HG02763 (cell line): Measurements from ENCODE around the gene FAM110A.
"Not testable (repeated sequence)": the region's sequence is repeated elsewhere in the genome, so short reads cannot be mapped to it uniquely, and the experiment has no call there.

Source experiments
- ATAC-seq: cut with Tn5 transposase; IDR thresholded peaks from one replicate; pipeline ENCODE4 v1.9.1; 2021; ENCODE audit warnings: mild to moderate bottlenecking, moderate library complexity; ENCODE audit not compliant: unreplicated experiment

Gene FAM110A

DNA sequence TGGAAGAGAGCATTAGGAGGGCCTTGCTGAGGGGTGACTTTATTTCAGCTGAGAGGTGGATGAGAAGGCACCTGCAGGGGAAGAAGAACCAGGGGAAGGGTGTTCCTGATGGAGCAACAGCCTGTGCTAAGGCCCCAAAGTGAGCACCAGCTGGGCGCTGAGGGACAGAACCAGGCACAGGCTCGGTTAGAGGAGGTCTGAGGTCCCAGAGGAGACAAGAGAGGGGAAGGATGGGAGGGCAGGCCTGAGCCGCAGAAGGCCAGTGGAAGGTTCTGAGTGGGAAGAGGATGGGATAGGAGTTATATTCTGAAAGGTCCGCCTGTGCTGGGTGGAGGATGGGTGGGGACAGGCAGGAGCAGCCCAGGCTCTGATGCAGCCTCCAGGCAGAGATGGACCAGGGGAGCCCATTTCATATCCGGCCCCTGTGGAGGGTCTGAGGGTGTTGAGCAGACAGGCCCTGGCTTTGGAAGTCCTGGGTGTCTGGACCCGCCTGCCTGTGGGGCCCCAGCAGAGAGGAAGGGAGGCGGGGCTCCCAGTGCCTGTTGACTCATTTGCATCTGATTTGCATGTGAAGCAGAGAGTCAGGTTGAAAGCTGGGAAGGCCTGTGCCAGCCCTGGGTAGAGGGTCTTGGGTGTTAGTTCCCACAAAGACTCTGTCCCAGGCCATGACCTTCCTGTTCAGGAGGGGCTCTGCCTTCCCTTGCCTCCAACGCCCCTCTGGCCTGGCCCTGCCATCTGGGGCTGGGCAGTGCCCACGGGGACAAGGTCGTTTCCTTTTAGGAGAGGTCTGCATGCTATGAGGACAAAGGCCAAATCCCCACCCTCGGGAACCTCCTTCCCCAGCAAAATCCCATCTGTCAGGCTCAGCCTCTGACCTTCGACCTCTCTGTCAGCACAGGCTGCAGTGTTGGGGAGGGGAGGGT is 10.6 kb upstream of the FAM110A start:
- ATAC-seq: no peak

GRCh38 chr20:823574-823902 is 10.0 kb upstream of the FAM110A start:
- no peak for ATAC-seq

GRCh38 chr20:824490-824889 is 9.0 kb upstream of the FAM110A start:
- no peak for ATAC-seq

GRCh38 chr20:824916-825315 is 8.6 kb upstream of the FAM110A start:
- no peak for ATAC-seq

DNA sequence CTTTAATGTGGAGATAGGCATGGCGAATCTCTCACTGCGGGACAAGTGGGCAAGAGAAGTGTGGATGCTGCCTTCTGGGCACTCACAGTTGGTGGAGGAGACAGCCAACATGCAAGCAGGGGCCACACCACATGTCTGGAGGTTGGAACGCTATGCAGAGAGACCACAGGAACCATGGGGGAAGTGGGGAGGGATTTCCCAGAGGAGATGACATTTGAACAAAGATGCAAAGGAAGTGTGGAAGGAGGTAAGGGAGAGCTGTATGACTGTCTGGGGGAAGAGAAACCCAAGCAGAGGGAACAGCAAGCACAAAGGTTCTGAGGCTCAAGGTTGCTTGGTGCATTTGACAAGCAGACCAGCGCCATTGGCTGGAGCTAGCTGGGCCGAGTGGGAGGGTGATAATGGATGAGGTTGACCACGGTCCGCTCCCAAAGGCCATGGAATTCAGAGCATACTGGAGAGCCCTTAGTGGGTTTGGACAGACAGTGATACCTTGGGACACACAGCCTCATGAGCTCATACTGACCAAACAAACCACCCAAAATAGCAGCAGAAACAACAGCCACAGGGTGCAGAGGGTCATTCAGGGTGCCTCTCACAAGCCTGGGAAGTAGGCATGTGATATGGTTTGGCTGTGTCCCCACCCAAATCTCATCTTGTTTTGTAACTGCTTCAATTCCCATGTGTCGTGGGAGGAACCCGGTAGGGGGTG is 7.6 kb upstream of the FAM110A start:
- no peak for ATAC-seq

GRCh38 chr20:826695-827323 is 6.7 kb upstream of the FAM110A start:
- no peak for ATAC-seq

DNA sequence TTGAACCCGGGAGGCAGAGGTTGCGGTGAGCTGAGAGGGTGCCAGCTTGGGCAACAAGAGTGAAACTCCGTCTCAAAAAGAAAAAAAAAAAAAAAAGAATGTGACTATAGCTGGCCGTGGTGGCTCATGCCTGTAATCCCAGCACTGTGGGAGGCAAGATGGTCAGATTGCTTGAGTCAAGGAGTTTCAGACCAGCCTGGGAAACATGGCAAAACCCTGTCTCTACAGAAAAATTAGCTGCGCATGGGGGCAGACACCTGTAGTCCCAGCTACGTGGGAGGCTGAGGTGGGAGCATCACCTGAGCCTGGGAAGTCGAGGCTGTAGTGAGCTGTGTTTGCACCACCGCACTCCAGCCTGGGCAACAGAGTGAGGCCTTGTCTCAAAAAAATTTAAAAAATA is 5.5 kb upstream of the FAM110A start:
- ATAC-seq: not testable (repeated sequence)

DNA sequence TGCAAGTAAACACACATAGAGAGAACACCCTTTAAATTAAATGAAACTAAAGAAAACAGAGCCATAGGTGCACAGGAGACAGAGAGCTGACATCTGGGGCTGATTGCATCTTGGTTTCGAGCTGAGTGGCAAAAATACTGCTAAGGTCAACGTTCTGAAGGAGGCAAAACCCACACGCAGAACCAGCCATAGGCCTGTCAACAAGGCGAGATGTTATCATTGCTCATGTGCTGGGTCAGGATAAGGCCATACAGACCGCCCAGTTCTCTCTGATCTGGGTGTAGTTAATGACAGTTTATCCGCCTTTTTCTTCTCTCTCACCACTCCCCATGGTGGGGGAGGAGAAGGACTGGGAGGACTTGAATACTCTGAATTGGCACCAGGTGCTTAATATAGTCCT is 4.5 kb upstream of the FAM110A start:
- no peak for ATAC-seq

DNA sequence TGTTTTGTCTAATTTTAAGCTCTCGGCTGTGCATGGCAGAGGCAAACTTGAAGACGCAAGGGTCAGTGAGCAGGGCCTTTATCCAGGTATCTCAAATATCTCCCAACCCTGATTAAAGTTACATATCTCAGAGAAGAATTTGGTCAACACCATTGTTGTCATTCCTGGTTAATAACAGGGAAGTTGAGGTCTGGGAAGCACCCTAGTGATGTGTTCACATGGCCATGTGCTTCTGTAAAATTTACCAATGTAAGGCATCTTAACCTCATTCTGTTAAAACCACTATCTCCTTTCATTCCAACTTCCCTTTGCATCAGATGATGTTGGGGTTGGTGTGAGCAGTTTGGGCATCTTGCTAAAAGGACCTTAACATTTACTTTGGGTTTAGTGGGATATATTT is 4.0 kb upstream of the FAM110A start:
- ATAC-seq: no peak

DNA sequence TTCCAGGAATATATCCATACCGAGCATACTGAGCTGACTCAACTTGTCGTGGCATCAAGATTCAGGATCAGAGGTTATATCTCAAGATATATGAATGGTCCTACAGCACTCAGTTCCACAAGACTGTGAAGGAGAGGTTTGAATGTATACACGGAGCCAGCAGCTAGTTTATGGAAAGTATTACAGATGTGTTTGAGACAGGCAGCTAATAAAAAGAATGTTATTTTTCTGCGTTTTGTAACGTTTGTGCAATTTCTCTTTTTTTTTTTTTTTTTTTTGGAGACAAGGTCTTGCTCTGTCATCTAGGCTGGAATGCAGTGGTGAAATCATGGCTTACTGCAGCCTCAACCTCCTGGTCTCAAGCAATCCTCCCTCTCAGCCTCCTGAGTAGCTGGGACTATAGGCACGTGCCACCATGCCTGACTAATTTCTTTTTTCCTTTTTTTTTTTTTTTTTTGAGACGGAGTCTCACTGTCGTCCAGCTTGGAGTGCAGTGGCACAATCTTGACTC is 3.4 kb upstream of the FAM110A start:
- ATAC-seq: no peak

- no peak for ATAC-seq
Measured at GRCh38 chr20:831251-831650, 2.3 kb upstream of the FAM110A start.

GRCh38 chr20:831956-832355 is 1.6 kb upstream of the FAM110A start:
- ATAC-seq: no peak

- ATAC-seq: no peak
Measured at GRCh38 chr20:833121-833449, 430 bp upstream of the FAM110A start.

DNA sequence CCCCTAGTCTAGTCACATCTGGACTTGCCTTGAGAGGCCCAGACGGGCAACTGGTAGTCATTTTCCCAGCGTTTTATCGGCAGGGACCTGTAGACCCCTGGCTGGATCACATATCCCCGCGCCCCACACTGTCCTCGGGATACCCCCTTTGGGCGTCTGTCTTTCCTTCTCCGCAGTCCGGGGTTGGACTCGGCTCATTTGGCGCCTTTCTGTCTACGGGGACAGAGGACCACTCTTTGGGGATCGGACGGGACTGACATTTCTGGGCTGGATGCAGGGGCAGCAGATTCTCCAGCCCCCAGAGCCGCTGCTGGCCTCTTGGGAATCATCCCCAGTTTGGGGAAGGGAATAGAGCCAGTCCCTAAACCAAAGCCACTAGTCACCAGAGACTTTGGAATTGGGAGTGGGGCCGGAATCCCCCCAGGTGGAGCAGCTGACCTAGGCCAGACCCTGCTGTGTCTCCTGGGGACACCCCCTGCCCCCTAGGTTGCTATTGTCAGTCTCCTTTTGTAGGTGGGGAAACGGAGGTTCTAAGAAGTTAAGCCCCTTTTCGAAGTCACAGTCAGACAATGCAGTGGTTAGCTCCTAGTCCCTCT is 734 bp downstream of the FAM110A start:
- ATAC-seq: no peak

DNA sequence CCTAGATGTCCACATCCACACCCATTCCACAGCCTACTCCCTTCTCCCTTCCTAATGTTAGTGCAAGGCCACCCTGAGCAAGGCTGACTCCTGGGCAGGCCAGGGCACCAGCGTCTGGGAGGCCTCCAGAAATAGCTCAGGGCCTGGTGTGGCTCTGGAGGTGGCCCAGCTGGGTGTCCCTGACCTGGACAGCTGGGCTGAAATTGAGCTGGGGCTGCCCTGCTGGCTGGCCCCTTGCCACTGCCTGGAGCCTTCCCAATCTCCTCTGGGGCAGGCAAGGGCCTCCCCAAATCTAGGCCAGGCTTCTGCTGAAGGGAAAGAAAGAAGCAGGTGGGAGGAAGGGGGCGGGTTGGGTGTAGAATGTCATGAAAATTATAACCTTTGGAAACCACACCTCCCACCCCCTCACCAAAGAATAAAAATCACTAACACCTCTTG is 2.1 kb downstream of the FAM110A start:
- ATAC-seq: no peak

- ATAC-seq: no peak
Measured at GRCh38 chr20:836190-836589, 2.7 kb downstream of the FAM110A start.

DNA sequence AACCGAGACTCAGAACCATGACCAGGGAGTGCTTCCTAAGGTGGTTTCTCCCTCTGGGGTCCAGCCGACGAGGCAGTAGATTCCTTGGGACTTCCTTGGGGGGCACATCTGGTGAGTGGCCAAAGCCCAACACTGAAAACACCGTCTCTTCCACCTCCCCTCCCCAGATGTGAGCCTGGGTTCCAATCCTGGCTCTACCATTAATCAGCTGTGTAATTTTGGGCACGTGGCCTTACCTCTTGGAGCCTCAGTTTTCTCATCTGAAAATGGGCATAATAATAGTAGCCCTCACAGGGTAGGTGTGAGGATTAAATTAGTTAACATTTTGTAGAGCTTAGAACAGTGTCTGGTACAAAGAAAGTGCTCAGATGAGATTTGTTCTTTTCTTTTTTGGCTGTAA is 5.5 kb downstream of the FAM110A start:
- no peak for ATAC-seq

- ATAC-seq: no peak
Measured at GRCh38 chr20:839626-840025, 6.1 kb downstream of the FAM110A start.

- ATAC-seq: no peak
Measured at GRCh38 chr20:840503-840857, 7.0 kb downstream of the FAM110A start.

- no peak for ATAC-seq
Measured at GRCh38 chr20:840858-841567, 7.5 kb downstream of the FAM110A start.
